ENCODE results near the gene SCN7A. TPM values are rescaled to one million over a fixed set of nuclear protein-coding genes. Genes with fewer than 3 reads are reported as not detected.
A peak's percentile ranks its signal among the peaks of the same experiment; 100 is the strongest.

The SCN7A gene
- total and polyA plus RNA-seq, 4 donors = 0.05 to 7.9 (median 1.1) TPM

GRCh38 chr2:166372046-166372445, 122.0 kb downstream of the SCN7A start:
- H3K36me3 ChIP-seq (ENCODE audit: control insufficient read depth in 4 of 4, insufficient read depth in 3 of 4, low read depth in 1 of 4, low read length in 3 of 4) = no peaks in the 10 kb centered on the region
- TF ChIP-seq HNF4A (conservative IDR thresholded peaks at IDR 0.05) (peak; percentile 99), SP1 (IDR thresholded peaks at IDR 0.05) (peak; percentile 81), ATF3 (IDR thresholded peaks at IDR 0.05) (no peak), FOXA1 (IDR thresholded peaks at IDR 0.05) (no peak), ZBTB33 (IDR thresholded peaks at IDR 0.05) (peak; percentile 19), REST (IDR thresholded peaks at IDR 0.05) (no peak), RAD21 (IDR thresholded peaks at IDR 0.05) (peak in 1 of 2 donors; percentile 25), NR2F2 (IDR thresholded peaks at IDR 0.05) (no peak), EGR1 (IDR thresholded peaks at IDR 0.05; ENCODE audit: low read depth in 2 of 2) (no peak), JUND (IDR thresholded peaks at IDR 0.05) (peak; percentile 79 to 86), YY1 (IDR thresholded peaks at IDR 0.05) (peak; percentile 67), FOXA2 (IDR thresholded peaks at IDR 0.05) (no peak), GABPA (IDR thresholded peaks at IDR 0.05 in 1 of 2, conservative IDR thresholded peaks at IDR 0.05 in 1 of 2) (no peak), TAF1 (conservative IDR thresholded peaks at IDR 0.05) (no peak), HNF4G (IDR thresholded peaks at IDR 0.05) (peak; percentile 87), RXRA (IDR thresholded peaks at IDR 0.05) (peak; percentile 49 to 58), CTCF (IDR thresholded peaks at IDR 0.05; ENCODE audit: low read depth, low read length, missing input control) (no peak), MAX (IDR thresholded peaks at IDR 0.05) (no peak)
- H3K4me1 ChIP-seq (ENCODE audit: control insufficient read depth in 4 of 4, insufficient read depth in 4 of 4, low read length in 3 of 4) = peaks cover 4 to 32% (median 25%) of the 10 kb centered on the region in 4 donors
- H3K9me3 ChIP-seq (ENCODE audit: control insufficient read depth in 4 of 4, low read length in 3 of 4) = no peaks in the 10 kb centered on the region
- no peak overlapping the region for H3K4me3 ChIP-seq (ENCODE audit: low read depth in 1 of 3, low read length in 3 of 3)
- WGBS = 33% methylated on average over 2 of the region's 2 CpGs
- no peaks in the 10 kb centered on the region for H3K27me3 ChIP-seq (ENCODE audit: control insufficient read depth in 4 of 4, insufficient read depth in 4 of 4, low read length in 3 of 4)
- H3K27ac ChIP-seq (ENCODE audit: low read depth in 1 of 2, low read length in 2 of 2) = no peak overlapping the region
- no peak overlapping the region for H3K9ac ChIP-seq (ENCODE audit: low read depth in 1 of 2, low read length in 2 of 2)
- no peak for DNase-seq (ENCODE audit: low spot score)
